Left ventricle myocardium superior (tissue), 1 donor: ENCODE results near the gene PLEKHG5. TPM values are rescaled to one million over a fixed set of nuclear protein-coding genes. Genes with fewer than 3 reads are reported as not detected.

Source experiments
- ATAC-seq: fragments of 200-7000 bp; cut with Tn5 transposase; one replicate; pipeline ENCODE4 v1.9.1; 2020; ENCODE audit warnings: mild to moderate bottlenecking, moderate library complexity
- DNase-seq: peaks from one replicate; pipeline ENCODE4 v3.0.0-alpha.2; 2020
- intact Hi-C: fragments of 100-400 bp; cut with micrococcal nuclease; formaldehyde crosslinking; loops from one replicate; pipeline ENCODE4 v1.11.0; 2022
- long read RNA-seq: library from polyadenylated mRNA; unstranded; transcript quantifications from one replicate; pipeline ENCODE4 v2.0.0, GENCODE V29; 2021
- total RNA-seq: library from RNA; stranded (reverse); fragmentation: NEBNext Ultra II Directional; extraction: Animal tissue kit (Norgen Biotek cat#: 25700); gene quantifications from one replicate; pipeline ENCODE4 v1.2.1, GENCODE V29; 2021
- donor health status: DM: no; HTN: yes; CAD: no; lungs with severe emphysema.

The PLEKHG5 gene, protein sequence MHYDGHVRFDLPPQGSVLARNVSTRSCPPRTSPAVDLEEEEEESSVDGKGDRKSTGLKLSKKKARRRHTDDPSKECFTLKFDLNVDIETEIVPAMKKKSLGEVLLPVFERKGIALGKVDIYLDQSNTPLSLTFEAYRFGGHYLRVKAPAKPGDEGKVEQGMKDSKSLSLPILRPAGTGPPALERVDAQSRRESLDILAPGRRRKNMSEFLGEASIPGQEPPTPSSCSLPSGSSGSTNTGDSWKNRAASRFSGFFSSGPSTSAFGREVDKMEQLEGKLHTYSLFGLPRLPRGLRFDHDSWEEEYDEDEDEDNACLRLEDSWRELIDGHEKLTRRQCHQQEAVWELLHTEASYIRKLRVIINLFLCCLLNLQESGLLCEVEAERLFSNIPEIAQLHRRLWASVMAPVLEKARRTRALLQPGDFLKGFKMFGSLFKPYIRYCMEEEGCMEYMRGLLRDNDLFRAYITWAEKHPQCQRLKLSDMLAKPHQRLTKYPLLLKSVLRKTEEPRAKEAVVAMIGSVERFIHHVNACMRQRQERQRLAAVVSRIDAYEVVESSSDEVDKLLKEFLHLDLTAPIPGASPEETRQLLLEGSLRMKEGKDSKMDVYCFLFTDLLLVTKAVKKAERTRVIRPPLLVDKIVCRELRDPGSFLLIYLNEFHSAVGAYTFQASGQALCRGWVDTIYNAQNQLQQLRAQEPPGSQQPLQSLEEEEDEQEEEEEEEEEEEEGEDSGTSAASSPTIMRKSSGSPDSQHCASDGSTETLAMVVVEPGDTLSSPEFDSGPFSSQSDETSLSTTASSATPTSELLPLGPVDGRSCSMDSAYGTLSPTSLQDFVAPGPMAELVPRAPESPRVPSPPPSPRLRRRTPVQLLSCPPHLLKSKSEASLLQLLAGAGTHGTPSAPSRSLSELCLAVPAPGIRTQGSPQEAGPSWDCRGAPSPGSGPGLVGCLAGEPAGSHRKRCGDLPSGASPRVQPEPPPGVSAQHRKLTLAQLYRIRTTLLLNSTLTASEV
- 16.9 TPM for total RNA-seq
- long read RNA-seq, partial matches to known transcripts: 7 of 10 reads
- long read RNA-seq, other reads (novel, unspliced or antisense): 3 of 10 reads

DNA sequence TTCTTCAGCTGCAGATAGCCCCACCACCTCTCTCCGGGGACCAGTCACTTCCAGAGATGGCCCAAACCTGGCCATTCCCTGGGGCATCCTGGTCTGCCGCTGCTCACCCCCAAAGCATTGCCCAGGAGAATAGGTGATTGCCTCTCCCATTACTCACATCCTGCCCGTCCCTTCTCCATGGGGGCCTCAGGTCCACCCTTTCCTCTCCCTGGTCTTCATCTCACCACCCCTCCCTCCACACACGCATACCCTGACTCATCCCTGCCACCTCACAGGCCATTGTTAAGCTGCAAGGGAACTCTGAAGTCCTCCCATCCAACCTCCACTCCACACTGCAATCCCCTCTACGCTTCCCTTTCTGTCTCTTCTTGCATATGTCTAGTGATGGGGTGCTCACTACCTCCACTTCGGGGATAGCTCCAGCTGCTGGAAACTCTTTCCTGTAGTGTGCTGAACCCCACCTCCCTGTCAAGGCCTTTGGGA is at the start of gene PLEKHG5:
TSS of gene PLEKHG5 (minus strand) at position 188 of the 483 bp plus-strand sequence. CDS start 14,096 bp downstream, outside the sequence.
- intact Hi-C loops: no loop called here
- no peak for DNase-seq
- no peak for ATAC-seq

GRCh38 chr1:6538956-6539355 is 47.5 kb upstream of the PLEKHG5 start:
- intact Hi-C loops: no loop called here
- DNase-seq (no peak), ATAC-seq (no peak)

DNA sequence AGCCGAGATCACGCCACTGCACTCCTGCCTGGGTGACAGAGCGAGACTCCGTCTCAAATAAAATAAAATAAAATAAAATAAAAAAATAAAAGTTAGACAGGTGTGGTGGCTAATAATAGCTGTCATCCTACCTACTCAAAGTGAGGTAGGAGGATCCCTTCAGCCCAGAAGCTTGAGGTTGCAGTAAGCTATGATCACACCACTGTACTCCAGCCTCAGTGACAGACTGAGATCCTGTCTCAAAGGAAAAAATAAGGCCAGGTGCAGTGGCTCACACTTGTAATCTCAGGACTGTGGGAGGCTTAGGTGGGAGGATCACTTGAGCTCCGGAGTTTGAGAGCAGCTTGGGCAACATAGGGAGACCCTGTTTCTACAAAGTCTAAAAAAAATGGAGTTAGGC is 44.8 kb upstream of the PLEKHG5 start:
- intact Hi-C loops: no loop called here
- no peak for DNase-seq
- no peak for ATAC-seq

GRCh38 chr1:6535214-6535613 is 43.7 kb upstream of the PLEKHG5 start:
- intact Hi-C loops: no loop called here
- no peak for DNase-seq
- ATAC-seq: no peak

- intact Hi-C loops: no loop called here
- DNase-seq (no peak), ATAC-seq (no peak)
Observed at GRCh38 chr1:6534248-6534822, 42.9 kb upstream of the PLEKHG5 start.

DNA sequence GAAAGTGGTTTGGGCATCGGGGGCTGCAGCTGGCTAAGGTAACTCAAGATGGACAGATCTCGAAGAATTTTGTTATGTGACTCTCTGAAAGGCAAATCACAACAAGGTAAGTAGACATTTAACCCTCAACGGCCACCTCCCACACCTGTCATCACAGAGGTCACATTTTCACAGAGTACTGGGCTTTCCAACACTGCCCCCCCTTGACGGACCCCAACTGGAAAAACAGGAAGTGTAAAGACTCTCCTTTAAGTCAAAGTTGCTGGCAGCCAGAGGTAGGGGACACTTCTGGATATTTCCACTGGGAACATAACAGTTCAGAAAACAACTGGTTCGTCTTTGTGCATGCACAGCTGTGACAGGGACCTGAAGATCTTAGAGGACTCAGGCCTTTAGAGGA is 40.5 kb upstream of the PLEKHG5 start:
- no peak for ATAC-seq
- no peak for DNase-seq
- intact Hi-C loops: no loop called here

GRCh38 chr1:6530504-6531160 is 39.2 kb upstream of the PLEKHG5 start:
- DNase-seq (no peak), ATAC-seq (no peak)
- intact Hi-C loops: no loop called here

- intact Hi-C loops: no loop called here
Observed at GRCh38 chr1:6528492-6528891, 37.0 kb upstream of the PLEKHG5 start.

DNA sequence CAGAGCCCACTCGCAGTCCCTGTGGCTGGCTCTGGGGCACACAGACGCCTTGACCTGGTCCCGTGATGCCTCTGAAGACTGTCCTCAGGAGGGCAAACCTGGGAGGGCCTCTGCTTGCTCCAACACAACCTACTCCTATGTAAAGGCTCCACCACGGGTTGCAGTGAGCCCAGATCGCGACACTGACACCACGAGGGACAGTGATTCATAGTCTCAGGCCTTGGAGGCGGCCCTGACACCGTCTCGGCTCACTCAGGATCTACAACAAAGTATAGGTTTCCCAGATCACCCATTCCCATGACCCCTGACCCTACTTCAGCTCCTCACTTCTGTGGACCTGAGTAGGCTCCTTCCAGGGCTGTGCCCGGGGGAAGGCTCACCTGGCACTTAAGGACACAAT is 34.8 kb upstream of the PLEKHG5 start:
- intact Hi-C loops: no loop called here
- ATAC-seq (no peak), DNase-seq (no peak)

More at GRCh38 chr1:6528492-6528891, 37.0 kb upstream of the PLEKHG5 start:
- ATAC-seq (no peak), DNase-seq (no peak)

DNA sequence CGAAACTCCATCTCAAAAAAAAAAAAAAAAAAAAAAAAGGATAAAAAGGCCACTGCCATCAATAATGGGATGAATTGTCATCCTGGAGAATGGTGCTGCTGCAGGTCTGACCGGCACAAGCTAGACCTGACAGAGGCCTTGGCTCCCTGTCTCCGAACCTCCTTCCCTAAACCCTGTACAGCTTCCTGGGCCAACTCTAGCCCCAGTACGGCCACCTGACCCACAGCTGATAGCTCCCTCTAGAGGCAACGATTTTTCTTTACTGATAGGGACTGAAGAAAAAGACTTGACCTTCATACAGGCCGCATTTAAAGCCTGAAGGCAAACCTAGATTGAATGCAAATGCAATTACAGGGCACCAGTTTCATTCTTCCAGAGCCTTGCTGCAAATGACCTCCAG is 32.1 kb upstream of the PLEKHG5 start:
- intact Hi-C loops: no loop called here
- DNase-seq (no peak), ATAC-seq (peak; percentile 75)

GRCh38 chr1:6521536-6521935 is 30.1 kb upstream of the PLEKHG5 start:
- DNase-seq (no peak), ATAC-seq (no peak)
- intact Hi-C loops: no loop called here

DNA sequence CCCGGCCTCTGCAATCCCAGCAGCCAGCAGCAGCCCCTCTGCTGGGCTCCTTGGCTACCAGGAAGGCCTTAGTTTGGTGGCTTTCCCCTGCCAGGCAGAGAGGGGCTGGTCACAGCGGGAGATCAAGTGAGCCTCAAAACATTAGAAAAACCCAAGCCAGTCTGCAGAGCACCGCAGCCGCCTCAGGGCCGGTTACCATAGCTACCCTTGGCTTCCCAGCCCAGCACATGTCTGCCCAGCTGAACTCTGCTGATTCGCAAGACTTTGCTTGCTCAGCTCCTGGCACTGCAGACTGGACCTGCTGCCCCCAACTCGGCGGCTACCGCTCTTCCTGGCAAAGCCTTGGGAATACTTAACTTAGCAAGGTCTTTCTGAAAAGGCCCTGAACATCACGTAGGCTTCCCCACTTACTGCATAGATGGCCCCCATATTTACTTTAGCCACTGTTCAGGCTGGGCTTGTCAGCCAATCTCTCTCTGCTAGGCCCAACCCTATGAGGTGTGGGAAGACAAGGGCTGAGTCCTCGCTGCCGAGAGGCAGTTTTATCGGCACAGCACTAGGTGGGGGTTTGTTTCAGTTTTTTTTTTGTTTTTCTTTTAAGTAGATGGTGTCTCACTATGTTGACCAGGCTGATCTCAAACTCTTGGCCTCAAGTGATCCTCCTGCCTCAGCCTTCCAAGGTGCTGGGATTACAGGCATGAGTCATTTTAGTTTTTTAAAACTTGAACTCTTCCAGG is 28.6 kb upstream of the PLEKHG5 start:
- ATAC-seq (peak; percentile 64), DNase-seq (no peak)
- intact Hi-C loops: no loop called here

- intact Hi-C loops: no loop called here
- peak; percentile 44 for ATAC-seq
- DNase-seq: peak; percentile 55
Observed at GRCh38 chr1:6519491-6519934, 28.0 kb upstream of the PLEKHG5 start.

- DNase-seq: no peak
- intact Hi-C loops: no loop called here
- ATAC-seq: no peak
Observed at GRCh38 chr1:6517435-6517851, 26.0 kb upstream of the PLEKHG5 start.

GRCh38 chr1:6515771-6516170 is 24.3 kb upstream of the PLEKHG5 start:
- intact Hi-C loops: no loop called here
- ATAC-seq: no peak
- no peak for DNase-seq

DNA sequence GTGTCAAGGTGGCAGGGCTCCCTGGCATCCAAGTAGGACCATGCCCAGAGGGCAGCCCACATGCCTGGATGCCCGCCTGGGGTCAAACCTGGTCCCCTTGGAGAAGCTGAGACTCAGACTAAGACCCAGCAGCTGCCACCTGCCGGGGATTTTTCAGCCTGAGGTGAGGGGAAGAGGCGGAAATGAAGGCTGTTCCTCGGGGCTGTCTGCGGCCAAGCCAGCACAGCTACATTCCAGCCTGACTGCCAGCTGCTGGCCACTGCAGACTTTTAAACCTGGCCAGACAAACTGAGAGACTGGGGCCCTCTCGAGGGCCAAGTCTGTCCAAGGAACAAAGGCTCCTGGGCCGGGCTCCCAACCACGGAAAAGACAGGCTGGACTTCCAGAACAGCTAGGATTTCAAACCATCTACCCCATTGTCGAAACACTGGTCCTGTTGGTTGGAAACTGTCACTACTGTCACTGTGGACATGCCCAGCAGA is 21.9 kb upstream of the PLEKHG5 start:
- ATAC-seq (peak; percentile 42), DNase-seq (no peak)
- intact Hi-C loops: no loop called here

DNA sequence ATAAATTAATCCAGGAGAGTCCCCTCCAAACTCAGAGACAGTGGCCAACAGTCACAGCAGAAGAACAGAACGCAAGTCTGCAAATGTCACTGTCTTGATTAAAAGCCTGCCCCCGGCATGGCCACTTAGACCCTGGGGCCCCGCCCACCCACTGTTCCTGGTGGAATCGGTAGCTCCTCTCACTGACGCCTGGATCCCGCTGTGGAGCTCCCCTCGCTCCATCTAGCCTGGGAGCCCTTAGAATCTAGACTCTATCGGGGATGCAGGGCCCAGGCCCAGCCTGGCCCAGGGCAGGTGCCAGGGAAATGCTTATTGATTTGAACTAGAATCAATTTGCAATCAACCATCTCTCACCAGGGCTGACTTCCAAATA is 21.4 kb upstream of the PLEKHG5 start:
- ATAC-seq: no peak
- intact Hi-C loops: no loop called here
- no peak for DNase-seq

- DNase-seq (no peak), ATAC-seq (no peak)
- intact Hi-C loops: no loop called here
Observed at GRCh38 chr1:6512245-6512907, 20.9 kb upstream of the PLEKHG5 start.
